ENCODE data around the gene PAX3. TPM values are rescaled to one million over a fixed set of nuclear protein-coding genes. Genes with fewer than 3 reads are reported as not detected.

Gene PAX3
- total and polyA plus RNA-seq, 2 of the 13 experiments (the other 11 are each of a cell fraction or from before 2014, with no cell fraction given), result 0.07 TPM; not detected in 1

- TF ChIP-seq, protein P1, sequence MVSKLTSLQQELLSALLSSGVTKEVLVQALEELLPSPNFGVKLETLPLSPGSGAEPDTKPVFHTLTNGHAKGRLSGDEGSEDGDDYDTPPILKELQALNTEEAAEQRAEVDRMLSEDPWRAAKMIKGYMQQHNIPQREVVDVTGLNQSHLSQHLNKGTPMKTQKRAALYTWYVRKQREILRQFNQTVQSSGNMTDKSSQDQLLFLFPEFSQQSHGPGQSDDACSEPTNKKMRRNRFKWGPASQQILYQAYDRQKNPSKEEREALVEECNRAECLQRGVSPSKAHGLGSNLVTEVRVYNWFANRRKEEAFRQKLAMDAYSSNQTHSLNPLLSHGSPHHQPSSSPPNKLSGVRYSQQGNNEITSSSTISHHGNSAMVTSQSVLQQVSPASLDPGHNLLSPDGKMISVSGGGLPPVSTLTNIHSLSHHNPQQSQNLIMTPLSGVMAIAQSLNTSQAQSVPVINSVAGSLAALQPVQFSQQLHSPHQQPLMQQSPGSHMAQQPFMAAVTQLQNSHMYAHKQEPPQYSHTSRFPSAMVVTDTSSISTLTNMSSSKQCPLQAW (CRISPR knock-in tag; IDR thresholded peaks at IDR 0.05), result no peak
These were observed 124.3 kb downstream of the PAX3 start (continued) for GRCh38 chr2:222174450-222174849.

DNA sequence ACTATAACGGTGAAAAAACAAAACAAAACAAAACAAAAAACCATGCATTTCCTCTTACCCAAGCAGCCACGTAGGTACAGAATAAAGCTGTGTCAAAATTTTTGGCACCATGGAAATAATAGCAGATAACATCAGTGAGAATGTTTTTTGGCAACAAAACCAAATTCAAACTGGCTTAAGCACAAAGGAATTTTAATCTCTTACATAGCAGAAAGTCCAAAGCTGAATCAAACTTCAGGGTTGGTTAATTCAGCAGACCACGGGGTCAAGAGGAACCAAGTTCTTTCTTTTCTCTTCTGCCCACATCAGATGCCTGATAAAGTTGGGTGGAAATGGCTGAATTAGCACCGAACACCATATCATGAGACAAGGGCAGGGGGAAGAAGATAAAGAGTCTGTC lies 129.5 kb downstream of the PAX3 start:
- H3K4me2 ChIP-seq (ENCODE audit: low read depth, low read length), result no peak overlapping the region
- H3K27ac ChIP-seq (ENCODE audit: extremely low read length, insufficient read depth, low read length), result no peak overlapping the region
- no peak overlapping the region for H3K9ac ChIP-seq (ENCODE audit: insufficient read depth, low read depth, low read length)
- ChIA-PET POLR2A (no interaction called here), CTCF (ENCODE audit: low intra/inter-chr PET ratio, low total read pairs) (no interaction called here)
- ATAC-seq (no peak), DNase-seq (ENCODE audit: low spot score) (no peak), FAIRE-seq (no peak)
- no peaks in the 10 kb centered on the region for H4K20me1 ChIP-seq (ENCODE audit: insufficient read depth, low read length)
- TF ChIP-seq CBX1 (IDR thresholded peaks at IDR 0.05; ENCODE audit: low read depth) (no peak), ZNF317 (CRISPR knock-in tag; IDR thresholded peaks at IDR 0.05) (no peak), ZBTB26 (CRISPR knock-in tag; IDR thresholded peaks at IDR 0.05; ENCODE audit: borderline replicate concordance) (no peak), KLF6 (CRISPR knock-in tag; IDR thresholded peaks at IDR 0.05) (no peak), HNRNPUL1 (IDR thresholded peaks at IDR 0.05; ENCODE audit: low read depth, low read length) (no peak), ZNF296 (CRISPR knock-in tag; conservative IDR thresholded peaks at IDR 0.05) (no peak), MIER2 (CRISPR knock-in tag; IDR thresholded peaks at IDR 0.05) (no peak), SNAI1 (CRISPR knock-in tag; IDR thresholded peaks at IDR 0.05; ENCODE audit: borderline replicate concordance) (no peak), JUNB (CRISPR knock-in tag; IDR thresholded peaks at IDR 0.05; ENCODE audit: borderline replicate concordance) (no peak), NCOA2 (CRISPR knock-in tag; IDR thresholded peaks at IDR 0.05) (no peak), MAX (IDR thresholded peaks at IDR 0.05) (no peak)
- TF ChIP-seq, protein P2, sequence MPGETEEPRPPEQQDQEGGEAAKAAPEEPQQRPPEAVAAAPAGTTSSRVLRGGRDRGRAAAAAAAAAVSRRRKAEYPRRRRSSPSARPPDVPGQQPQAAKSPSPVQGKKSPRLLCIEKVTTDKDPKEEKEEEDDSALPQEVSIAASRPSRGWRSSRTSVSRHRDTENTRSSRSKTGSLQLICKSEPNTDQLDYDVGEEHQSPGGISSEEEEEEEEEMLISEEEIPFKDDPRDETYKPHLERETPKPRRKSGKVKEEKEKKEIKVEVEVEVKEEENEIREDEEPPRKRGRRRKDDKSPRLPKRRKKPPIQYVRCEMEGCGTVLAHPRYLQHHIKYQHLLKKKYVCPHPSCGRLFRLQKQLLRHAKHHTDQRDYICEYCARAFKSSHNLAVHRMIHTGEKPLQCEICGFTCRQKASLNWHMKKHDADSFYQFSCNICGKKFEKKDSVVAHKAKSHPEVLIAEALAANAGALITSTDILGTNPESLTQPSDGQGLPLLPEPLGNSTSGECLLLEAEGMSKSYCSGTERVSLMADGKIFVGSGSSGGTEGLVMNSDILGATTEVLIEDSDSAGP (CRISPR knock-in tag; IDR thresholded peaks at IDR 0.05; ENCODE audit: borderline replicate concordance), result no peak
- TF ChIP-seq, protein P3, sequence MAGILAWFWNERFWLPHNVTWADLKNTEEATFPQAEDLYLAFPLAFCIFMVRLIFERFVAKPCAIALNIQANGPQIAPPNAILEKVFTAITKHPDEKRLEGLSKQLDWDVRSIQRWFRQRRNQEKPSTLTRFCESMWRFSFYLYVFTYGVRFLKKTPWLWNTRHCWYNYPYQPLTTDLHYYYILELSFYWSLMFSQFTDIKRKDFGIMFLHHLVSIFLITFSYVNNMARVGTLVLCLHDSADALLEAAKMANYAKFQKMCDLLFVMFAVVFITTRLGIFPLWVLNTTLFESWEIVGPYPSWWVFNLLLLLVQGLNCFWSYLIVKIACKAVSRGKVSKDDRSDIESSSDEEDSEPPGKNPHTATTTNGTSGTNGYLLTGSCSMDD (CRISPR knock-in tag; IDR thresholded peaks at IDR 0.05), result no peak
- intact Hi-C loops (cut with micrococcal nuclease; ENCODE audit: unreplicated experiment), result no loop called here
- no peak overlapping the region for H3K4me3 ChIP-seq (replicated peaks in 1 of 3; ENCODE audit: insufficient read depth in 1 of 3, low read depth in 2 of 3, low read length in 3 of 3)
- H3K36me3 ChIP-seq (replicated peaks in 1 of 2; ENCODE audit: control insufficient read depth in 1 of 2, insufficient read depth in 2 of 2, low read length in 2 of 2), result no peaks in the 10 kb centered on the region
- H3K27me3 ChIP-seq (ENCODE audit: control insufficient read depth in 1 of 2, insufficient read depth in 2 of 2, low read length in 2 of 2), result no peaks in the 10 kb centered on the region; a peak in 2 of 5 replicates
- WGBS (ENCODE audit: low lambda C conversion rate), result 4% methylated on average over 4 of the region's 4 CpGs
- no peaks in the 10 kb centered on the region for H3K79me2 ChIP-seq (ENCODE audit: insufficient read depth, low read length)
- no peaks in the 10 kb centered on the region for H3K4me1 ChIP-seq (ENCODE audit: insufficient read depth, low read length)
- no peaks in the 10 kb centered on the region for H3K9me3 ChIP-seq (ENCODE audit: low read length)
- in situ Hi-C loops (cut with HindIII; ENCODE audit: extremely low pct_ligation_motif_present, low pct_unique_long_range_greater_than_20kb), result no loop called here
- no peak overlapping the region for H2AFZ ChIP-seq (ENCODE audit: low read length)
- BruUV-seq (replicated peaks), result no TSS peak
